Measurements from ENCODE around the gene SMOC2. TPM values are rescaled to one million over a fixed set of nuclear protein-coding genes. Genes with fewer than 3 reads are reported as not detected.
A peak's percentile ranks its signal among the peaks of the same experiment; 100 is the strongest.

SMOC2 gene
- total RNA-seq, 4 donors from 2014 or later: 9.0 to 25.7 (median 15.2) TPM

DNA sequence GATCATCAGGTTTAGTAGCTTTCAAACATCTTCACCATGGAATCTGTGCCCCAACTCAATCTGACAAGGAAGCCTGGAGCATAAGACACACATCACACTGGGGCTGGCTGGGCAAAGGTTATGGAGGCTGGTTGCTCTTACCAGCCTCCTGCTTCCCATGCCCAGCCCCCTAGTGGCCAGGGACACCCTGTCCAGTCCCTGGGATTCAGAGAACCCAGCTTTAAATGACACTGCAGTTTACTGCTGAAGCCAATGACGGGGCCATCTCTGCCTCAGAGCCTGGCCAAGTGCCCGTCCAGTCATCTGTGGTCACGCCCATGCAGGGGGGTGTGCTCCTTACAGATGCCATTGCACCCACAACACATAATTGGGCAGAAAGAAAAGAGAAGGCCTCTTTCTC is 272.9 kb downstream of the SMOC2 start:
- intact Hi-C loops (cut with DNase I): no loop called here
- Histone ChIP-seq H3K4me3 (replicated peaks in 1 of 3) (no peak overlapping the region), H3K27me3 (no peaks in the 10 kb centered on the region), H3K27ac (no peak overlapping the region), H3K36me3 (no peaks in the 10 kb centered on the region), H3K9me3 (no peaks in the 10 kb centered on the region), H3K4me1 (no peaks in the 10 kb centered on the region)
- DNase-seq: peak; percentile 21 to 24
- TF ChIP-seq POLR2A (IDR thresholded peaks at IDR 0.05) (no peak), CTCF (IDR thresholded peaks at IDR 0.05) (peak in 2 of 6 experiments; percentile 12 to 26)
- WGBS, 2 donors: 86 to 87% methylated on average over 3 of the region's 3 CpGs

GRCh38 chr6:168714547-168715260 is 273.7 kb downstream of the SMOC2 start:
- no peaks in the 10 kb centered on the region for H3K4me1 ChIP-seq
- no peak for DNase-seq
- TF ChIP-seq POLR2A (IDR thresholded peaks at IDR 0.05) (no peak), CTCF (IDR thresholded peaks at IDR 0.05) (no peak)
- no peak overlapping the region for H3K27ac ChIP-seq
- 91 to 96% methylated on average over 4 of the region's 4 CpGs for WGBS, 2 donors
- intact Hi-C loops (cut with DNase I): no loop called here
- H3K27me3 ChIP-seq: no peaks in the 10 kb centered on the region
- no peak overlapping the region for H3K4me3 ChIP-seq (replicated peaks in 1 of 3)
- no peaks in the 10 kb centered on the region for H3K36me3 ChIP-seq
- H3K9me3 ChIP-seq: no peaks in the 10 kb centered on the region

DNA sequence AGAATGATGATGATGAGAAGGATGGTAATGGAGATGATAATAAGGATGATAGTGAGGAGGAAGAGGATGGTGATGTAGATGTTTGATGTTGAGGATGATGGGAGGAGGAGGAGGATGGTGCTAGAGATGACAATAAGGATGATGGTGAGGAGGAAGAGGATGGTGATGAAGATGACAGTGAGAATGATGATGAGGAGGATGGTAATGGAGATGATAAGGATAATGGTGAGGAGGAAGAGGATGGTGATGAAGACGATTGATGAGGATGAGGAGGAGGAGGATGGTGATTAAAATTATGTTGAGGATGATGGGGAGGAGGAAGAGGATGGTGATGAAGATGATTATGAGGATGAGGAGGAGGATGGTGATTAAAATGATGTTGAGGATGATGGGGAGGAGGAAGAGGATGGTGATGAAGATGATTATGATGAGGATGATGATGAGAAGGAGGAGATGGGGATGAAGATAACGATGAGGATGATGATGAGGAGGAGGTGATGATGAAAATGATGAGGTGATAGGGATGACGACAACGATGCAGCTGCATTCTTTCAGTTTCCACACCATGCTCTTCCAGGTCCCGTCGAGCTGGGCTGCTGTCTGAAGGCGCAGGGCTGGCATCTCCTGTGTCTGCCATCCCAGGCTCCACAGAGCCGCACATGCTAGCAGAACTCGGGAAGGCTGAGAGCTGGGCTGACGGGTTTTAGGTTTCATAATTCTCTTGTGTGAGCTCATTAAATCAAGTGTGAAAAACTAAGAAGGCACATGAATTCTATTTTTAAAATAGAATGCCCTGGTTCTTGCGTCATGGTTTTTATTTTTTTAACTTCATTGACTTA is 274.9 kb downstream of the SMOC2 start:
- no peaks in the 10 kb centered on the region for H3K27me3 ChIP-seq
- no peaks in the 10 kb centered on the region for H3K4me1 ChIP-seq
- H3K9me3 ChIP-seq: no peaks in the 10 kb centered on the region
- DNase-seq: no peak
- 84 to 86% methylated on average over 11 of the region's 11 CpGs for WGBS, 2 donors
- H3K4me3 ChIP-seq (replicated peaks in 1 of 3): no peak overlapping the region
- intact Hi-C loops (cut with DNase I): no loop called here
- no peak overlapping the region for H3K27ac ChIP-seq
- no peaks in the 10 kb centered on the region for H3K36me3 ChIP-seq
- TF ChIP-seq POLR2A (IDR thresholded peaks at IDR 0.05) (no peak), CTCF (IDR thresholded peaks at IDR 0.05) (no peak)

DNA sequence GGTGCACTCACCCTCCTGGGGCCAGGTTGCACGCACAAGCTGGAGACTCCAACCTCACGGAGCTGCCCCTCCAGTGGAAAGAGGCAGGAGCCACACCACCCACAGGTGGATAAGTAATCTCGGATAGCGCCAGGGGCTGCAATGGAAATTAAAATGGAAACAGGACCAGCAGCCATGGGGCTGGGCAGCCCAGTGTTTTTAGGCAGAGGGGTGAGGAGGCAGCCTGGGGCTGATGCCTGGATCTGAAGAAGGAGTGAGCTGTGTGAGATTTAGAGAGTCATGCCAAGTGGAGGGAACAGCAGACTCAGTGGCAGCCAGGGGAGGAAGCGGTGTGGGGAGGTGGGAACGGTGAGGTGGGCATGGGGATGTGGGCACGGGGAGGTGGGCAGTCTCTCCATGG is 275.6 kb downstream of the SMOC2 start:
- no peaks in the 10 kb centered on the region for H3K4me1 ChIP-seq
- intact Hi-C loops (cut with DNase I): no loop called here
- no peak overlapping the region for H3K27ac ChIP-seq
- WGBS, 2 donors: 86 to 93% methylated on average over 7 of the region's 7 CpGs
- H3K4me3 ChIP-seq (replicated peaks in 1 of 3): no peak overlapping the region
- H3K9me3 ChIP-seq: no peaks in the 10 kb centered on the region
- TF ChIP-seq CTCF (IDR thresholded peaks at IDR 0.05) (no peak), POLR2A (IDR thresholded peaks at IDR 0.05) (no peak)
- no peaks in the 10 kb centered on the region for H3K36me3 ChIP-seq
- H3K27me3 ChIP-seq: no peaks in the 10 kb centered on the region
- no peak for DNase-seq

DNA sequence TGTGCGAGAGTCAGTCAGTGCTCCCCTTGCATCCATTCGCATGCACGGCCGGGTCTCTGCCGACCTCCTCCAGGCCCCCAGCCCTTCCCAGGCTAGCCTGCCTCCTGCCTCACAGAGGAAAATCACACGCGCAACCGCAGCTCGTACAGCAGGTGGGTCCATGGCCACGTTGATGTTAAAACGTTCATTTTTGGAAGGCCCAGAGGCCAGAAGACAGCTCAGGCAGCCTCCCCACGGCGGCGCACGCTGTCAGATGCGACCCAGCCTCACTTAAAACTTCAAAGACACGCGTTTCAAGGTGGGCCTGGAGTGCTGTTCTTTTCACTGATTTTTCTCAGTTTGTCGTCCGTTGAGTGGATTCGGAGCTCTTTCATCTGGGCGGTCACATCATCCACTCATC is 276.5 kb downstream of the SMOC2 start:
- H3K4me1 ChIP-seq: no peaks in the 10 kb centered on the region
- no peak overlapping the region for H3K27ac ChIP-seq
- no peaks in the 10 kb centered on the region for H3K27me3 ChIP-seq
- no peaks in the 10 kb centered on the region for H3K36me3 ChIP-seq
- intact Hi-C loops (cut with DNase I): no loop called here
- WGBS, 2 donors: 68 to 73% methylated on average over 19 to 22 of the region's 22 CpGs
- DNase-seq: no peak
- H3K4me3 ChIP-seq (replicated peaks in 1 of 3): no peak overlapping the region
- no peaks in the 10 kb centered on the region for H3K9me3 ChIP-seq
- TF ChIP-seq POLR2A (IDR thresholded peaks at IDR 0.05) (no peak), CTCF (IDR thresholded peaks at IDR 0.05) (no peak)

All from thyroid gland (tissue), 4 donors.